AG10803 (cell line): ENCODE results near the gene SPATA4.

ENCODE experiments used
- DNase-seq: peaks from one replicate; pipeline ENCODE4 v3.0.0; 2010; ENCODE audit warnings: low read depth
- H3K4me3 ChIP-seq: 2 replicates; pipeline ENCODE4 v1.5.1; 2011; ENCODE audit warnings: mild to moderate bottlenecking, low read length, control low read depth
- CTCF ChIP-seq: conservative IDR thresholded peaks from 2 replicates; pipeline ENCODE4 v1.5.1; 2011; ENCODE audit warnings: mild to moderate bottlenecking, low read length, control low read depth, inconsistent platforms

SPATA4 gene

GRCh38 chr4:176191974-176192373 lies 3.4 kb downstream of the SPATA4 start:
- peak; percentile 14; the same call in 1 of the 2 replicates for TF ChIP-seq CTCF
- H3K4me3 ChIP-seq: no peak overlapping the region
- DNase-seq: peak; percentile 43

- H3K4me3 ChIP-seq: no peak overlapping the region
- no peak for TF ChIP-seq CTCF
Observed at GRCh38 chr4:176189891-176190795, 5.2 kb downstream of the SPATA4 start.

GRCh38 chr4:176188654-176189053 lies 6.7 kb downstream of the SPATA4 start:
- DNase-seq: peak; percentile 13
- H3K4me3 ChIP-seq: no peak overlapping the region
- TF ChIP-seq CTCF: no peak

More at GRCh38 chr4:176189891-176190795, 5.2 kb downstream of the SPATA4 start:
- DNase-seq: peak; percentile 63

- TF ChIP-seq CTCF: no peak
- H3K4me3 ChIP-seq: no peak overlapping the region
- DNase-seq: peak; percentile 20
Observed at GRCh38 chr4:176187624-176188023, 7.8 kb downstream of the SPATA4 start.

- no peak for TF ChIP-seq CTCF
- no peak overlapping the region for H3K4me3 ChIP-seq
Observed at GRCh38 chr4:176186671-176187395, 8.6 kb downstream of the SPATA4 start.

GRCh38 chr4:176186067-176186466 lies 9.3 kb downstream of the SPATA4 start:
- no peak for TF ChIP-seq CTCF
- DNase-seq: no peak
- no peak overlapping the region for H3K4me3 ChIP-seq

More at GRCh38 chr4:176186671-176187395, 8.6 kb downstream of the SPATA4 start:
- peak; percentile 33 for DNase-seq
